NCI-H1930 (cell line): ENCODE results near the gene TMEM121.
A peak's percentile ranks its signal among the peaks of the same experiment; 100 is the strongest.

Experiments used
- DNase-seq, 2 experiments: peaks; one replicate each; lab custom pipeline; 2025; lab: John Stamatoyannopoulos, UW

The TMEM121 gene

GRCh38 chr14:105525861-105526775 is at the start of gene TMEM121:
Gene TMEM121 (plus strand): TSS chr14:105526583. CDS start chr14:105528835, 2,252 bp downstream.
- peak in 1 of 2 experiments; percentile 27 for DNase-seq

GRCh38 chr14:105476831-105477659 is 49.3 kb upstream of the TMEM121 start:
- DNase-seq = no peak

GRCh38 chr14:105477660-105478397 is 48.6 kb upstream of the TMEM121 start:
- no peak for DNase-seq

GRCh38 chr14:105478398-105479251 is 47.8 kb upstream of the TMEM121 start:
- no peak for DNase-seq

DNA sequence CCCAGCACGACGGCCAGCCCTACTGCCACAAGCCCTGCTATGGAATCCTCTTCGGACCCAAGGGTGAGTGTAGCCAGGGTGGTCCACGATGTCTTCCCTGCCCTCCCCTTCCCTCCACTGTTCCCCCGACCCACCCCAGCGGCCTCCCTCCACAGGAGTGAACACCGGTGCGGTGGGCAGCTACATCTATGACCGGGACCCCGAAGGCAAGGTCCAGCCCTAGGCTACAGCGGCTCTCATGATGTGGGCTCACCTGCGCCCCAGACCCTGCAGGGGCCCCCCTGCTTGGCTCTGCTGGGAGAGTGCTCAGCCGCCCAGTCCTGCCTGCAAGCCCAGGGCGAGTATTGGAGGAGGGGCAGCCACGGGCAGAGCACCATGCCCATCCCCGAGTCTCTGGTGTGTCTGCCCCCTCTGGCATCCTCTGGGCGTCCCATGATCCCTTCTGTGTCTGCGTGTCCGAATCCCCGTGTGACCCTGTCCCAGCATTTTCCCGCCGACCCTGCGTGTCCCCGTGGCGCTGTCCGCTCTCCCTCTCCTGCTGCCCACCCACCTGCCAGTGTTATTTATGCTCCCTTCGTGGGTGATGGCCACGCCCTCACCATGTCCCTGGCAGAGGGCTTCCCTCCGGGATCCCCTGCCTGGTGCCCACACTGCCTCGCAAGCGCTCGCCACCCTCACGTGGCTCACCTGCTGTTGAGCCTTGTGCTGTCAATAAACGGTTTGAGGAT is 46.8 kb upstream of the TMEM121 start:
- DNase-seq = no peak

GRCh38 chr14:105480199-105480746 is 46.1 kb upstream of the TMEM121 start:
- DNase-seq = no peak

GRCh38 chr14:105480807-105481801 is 45.3 kb upstream of the TMEM121 start:
- DNase-seq = peak; percentile 61 to 88

DNA sequence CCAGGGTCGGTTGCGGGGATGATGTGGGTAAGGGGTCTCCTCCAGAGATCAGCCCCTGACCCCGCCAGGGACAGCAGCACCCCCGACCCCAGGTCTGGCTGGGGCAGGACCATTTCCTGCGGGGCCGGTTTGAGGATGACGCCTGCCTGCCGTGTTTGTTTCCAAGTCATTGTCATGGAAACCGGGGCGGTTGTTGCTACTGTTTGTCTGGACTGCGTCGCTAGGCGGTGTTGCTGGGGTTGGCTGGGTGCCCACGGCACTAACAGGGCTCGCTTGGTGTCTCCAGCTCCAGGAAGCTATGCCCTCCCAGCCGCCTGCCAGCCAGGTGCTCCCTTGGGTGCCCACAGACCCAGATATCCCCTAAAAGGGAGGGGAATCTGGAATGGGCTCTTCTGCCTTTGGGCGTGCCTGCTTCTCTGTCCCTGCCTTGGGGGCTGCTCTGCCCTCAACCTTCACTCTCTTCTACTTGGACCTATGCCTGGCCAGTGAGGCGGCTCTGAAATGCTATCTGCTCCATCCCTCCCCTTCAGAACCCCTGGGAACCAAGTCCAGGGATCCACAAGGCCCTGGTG is 44.4 kb upstream of the TMEM121 start:
- DNase-seq = peak; percentile 69 to 70

GRCh38 chr14:105482486-105483110 is 43.8 kb upstream of the TMEM121 start:
- no peak for DNase-seq

DNA sequence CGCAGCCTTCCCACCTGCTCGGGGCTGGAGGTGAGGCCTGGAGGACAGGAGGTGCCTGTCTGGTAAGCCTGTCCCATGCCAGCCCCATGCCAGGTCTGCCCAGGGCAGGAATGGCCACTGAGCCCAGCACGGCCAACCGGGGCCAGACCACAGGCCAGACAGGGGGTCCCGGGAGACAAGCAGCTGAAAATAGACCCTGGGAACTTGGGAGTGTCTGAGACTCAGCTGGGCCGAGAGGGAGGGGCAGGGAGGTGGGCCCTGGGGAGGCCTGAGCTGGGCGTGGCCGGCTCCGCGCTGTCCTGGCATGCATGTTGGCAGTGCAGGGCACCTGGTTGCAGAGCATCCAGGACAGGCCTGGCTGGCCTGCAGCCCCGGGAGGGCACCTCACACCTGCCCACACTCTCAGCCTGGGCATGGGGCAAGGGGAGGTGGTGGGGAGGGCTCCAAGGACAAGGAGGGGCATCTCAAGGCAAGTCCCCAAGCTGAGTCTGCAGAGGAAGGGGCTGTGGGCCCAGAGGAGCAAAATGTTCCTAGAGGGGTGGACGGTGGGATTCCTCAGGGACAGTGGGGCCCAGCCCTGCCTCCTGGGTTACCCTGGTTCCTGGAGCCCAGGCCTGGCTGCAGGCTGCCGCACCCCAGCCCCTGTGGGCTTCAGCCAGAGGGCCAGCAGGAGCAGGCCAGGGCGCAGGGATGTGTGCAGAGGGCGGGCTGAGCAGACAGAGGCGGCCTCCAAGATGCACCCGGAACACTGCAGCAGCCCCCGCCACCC is 42.9 kb upstream of the TMEM121 start:
- no peak for DNase-seq

DNA sequence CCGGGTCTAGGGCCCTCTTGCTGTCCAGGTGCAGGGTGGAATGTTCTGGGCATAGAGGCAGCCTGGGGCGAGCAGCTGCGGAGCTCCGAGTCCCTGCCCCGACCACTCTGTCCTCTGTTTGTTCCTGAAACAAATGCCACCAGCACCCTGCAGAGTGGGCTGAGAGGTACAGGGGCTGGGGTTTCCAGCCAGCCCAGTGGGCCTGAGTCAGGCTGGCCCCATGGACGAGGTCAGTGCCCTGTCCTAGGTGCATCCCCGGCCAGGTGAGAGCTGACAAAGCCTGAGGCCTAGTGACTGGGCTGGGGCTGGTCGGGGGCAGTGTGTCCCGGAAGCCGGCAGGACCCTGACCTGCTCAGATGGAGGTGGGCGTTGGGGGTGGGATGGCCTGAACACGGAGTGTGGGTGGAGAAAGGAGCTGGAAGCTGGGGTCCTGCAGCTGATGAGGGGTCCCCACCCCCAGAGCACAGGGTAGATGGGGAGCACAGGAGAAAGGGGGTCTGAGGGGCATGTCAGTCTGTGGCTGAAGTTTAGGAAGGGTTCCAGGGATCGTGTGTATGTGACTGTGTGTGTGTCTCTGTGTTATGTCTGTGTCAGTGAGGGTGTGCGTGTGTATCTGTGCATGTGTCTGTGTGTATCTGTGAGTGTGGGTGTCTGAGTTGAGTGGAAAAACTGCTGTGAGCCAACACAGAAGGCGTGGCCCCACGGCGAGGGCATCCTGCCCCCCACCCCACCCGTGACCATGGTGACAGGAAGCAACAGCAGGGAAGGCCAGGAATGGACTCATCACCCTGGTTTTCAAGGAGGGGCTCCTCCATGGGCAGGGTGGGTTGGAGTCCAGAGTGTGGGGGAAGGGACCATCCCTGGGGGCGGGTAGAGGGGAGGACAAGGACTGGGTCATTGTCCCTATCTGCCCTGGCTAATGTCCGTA is 42.0 kb upstream of the TMEM121 start:
- DNase-seq = no peak

- DNase-seq = no peak
These were observed 41.4 kb upstream of the TMEM121 start for GRCh38 chr14:105484997-105485393.

DNA sequence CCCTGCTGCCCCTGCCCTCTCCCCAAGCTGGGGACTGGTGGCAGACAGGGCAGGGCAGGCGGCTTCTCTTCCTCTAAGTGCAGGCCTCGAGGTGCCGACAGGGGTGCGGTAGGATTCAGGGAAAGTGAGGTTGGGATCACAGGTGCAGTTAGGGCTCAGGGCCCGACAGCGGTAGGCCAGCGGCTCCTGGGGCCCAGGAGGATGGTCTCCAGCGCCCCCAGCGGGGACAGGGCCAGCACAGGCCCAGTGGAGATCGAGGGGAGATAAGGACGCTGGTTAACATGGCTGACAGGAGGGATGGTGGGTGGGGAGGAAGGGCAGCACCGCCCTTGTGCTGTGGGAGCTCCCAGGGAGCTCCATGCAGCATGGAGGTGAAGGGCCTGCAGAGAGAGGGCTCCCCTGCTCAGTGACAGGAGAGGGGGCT is 40.6 kb upstream of the TMEM121 start:
- DNase-seq = peak; percentile 63 to 69

DNA sequence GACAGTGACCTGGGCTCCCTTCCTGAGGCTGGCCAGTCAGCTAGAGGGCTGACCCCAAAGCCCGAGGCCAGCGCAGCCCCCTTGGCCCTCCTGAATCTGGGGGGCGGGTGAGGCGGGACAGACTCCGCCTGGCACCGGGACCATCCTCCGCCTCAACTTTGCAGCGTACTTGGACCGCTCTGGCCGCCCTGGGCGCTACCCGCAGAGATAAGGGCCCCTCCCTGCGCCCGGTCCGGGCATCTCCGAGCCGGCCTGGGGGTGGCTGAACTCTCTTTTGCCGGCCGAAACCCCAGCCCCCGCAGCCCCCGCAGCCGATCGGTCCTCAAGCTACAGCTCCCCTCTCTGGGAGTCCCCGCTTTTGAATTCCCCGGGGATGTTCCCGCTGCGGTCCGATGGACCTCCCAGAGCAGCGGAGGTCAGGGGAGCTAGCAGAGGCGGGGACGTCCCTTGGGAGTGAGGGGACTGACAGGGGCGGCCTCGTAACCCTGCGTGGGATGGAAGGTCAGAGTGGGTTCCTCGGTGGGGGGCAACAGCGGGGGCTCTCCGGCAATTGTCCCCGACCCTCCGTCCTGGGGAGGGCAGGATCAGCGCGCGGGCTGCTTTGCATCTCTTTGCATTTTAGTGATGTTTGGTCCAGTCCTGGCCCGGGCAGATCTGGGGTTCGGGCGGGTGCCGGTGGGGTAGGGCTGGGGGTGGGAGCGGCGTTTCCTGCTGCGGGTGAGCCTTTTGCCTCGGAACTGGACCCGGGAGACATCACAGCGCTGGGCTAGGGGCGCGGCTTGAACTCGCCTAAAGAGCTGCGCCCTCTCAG is 40.0 kb upstream of the TMEM121 start, which contains the start of gene CRIP1:
Gene CRIP1, plus strand, starts transcription at position 724 of the 811 bp plus-strand sequence. CDS start 374 bp downstream, outside the sequence.
- no peak for DNase-seq

DNA sequence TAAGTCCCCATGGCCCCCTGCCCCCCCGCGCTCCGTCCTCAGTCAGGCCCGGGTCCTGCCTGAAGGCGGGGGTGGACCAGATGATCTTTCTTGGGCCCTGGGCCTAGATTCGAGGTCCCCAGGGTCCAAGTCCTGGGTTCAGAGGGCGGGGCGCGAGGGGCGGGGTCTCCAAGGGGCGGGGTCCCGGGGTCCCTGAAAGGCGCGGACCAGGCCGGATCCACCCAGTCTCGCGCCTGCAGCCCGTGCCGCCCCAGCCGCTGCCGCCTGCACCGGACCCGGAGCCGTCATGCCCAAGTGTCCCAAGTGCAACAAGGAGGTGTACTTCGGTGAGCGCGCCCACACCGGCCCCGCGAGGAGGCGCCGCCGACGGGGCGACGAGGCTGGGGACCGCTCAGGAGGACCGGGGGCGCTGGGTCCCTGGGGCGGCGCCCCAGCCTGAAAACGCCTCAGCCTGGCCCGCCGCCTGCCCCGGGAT is 39.4 kb upstream of the TMEM121 start:
- DNase-seq = peak; percentile 36 to 69
